SKM-1 treated with dmso at 0.1 percent for 144 hours (cell line): ENCODE measurements around the gene ZNF22.

Experiments
- DNase-seq: peaks from one replicate; lab custom pipeline; 2025; ENCODE audit not compliant: unreplicated experiment; lab: John Stamatoyannopoulos, UW

Gene ZNF22

DNA sequence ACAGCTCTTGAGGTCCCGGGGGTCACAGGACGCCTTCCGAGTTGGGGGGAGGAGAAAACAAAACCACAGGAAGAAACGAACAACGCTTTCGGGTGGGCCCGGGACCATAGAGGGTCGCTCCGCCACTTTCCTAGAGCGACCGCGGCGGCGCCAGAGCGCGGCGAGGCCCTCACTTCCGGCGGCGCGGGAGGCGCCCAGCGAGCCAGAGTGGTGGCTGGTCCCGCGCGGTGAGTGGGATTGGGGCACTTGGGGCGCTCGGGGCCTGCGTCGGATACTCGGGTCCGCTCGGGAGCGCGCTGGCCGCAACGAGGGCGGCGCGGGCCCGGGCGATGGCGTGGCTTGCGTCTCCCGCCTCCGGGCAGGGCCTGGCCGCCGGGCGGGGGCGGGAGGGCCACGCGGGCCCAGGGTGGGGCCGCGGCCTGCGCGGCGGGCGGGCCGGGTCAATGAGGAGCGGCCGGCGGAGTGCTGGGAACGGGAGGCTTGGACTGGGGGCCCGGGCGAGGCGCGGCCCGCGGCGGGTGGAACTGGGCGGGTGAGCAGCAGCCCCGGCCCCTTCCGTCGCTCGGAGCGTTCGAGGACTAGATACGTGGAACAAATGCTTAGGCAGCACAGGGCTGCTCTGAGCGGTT is at the start of gene ZNF22:
TSS of gene ZNF22 (plus strand) at position 172 of the 629 bp plus-strand sequence. CDS start 2,446 bp downstream, outside the sequence.
- peak; percentile 48 for DNase-seq

DNA sequence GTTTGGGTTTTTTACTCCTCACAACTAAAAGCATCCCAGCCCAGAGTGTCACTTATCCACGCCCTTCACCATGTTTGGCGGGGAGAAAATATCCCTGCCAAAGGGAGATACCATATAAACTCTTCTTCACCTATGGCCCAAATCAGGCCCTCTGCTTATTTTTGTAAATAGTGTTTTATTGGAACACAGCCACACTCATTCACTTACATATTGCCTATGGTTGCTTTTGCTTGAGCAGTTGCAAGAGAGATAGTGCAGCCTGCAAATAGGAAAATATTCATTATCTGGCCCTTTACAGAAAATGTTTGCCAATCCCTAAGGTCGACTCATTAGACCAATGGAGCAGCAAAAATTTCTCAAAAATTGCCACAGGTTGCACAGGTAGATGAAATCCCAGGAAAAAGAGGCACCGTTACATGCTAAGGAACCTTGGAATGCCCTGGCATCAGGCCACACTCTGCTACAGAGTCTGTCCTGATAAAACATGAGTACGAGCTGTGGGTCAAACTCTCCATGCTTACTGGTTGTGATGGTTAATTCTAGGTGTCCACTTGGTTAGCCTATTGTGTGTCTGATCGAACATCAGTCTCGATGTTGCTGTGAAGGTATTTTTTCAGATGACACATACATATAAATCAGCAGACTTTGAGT is 49.0 kb upstream of the ZNF22 start:
- no peak for DNase-seq

DNA sequence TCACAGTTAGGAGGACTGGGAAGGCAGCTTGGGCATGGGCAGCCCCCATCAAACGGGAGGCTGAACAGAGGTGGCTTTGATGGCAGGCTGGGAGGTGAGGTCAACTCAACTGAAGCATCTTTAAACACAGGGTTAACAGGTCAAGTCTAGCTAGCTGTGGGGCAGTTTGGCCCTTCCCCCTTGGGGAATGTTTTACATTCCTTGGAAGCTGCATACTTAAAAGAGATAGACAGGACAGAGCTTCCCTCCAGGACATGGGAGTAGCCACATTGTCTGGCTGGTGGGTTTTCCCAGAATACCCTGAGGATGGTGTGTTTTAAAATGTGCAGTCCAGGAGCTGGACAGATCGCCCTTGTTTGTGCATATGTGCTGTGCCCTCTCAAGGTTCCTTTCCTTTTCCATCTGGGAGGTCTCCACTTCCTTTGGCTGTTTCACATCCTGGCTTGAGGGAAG is 47.9 kb upstream of the ZNF22 start:
- DNase-seq, result no peak

DNA sequence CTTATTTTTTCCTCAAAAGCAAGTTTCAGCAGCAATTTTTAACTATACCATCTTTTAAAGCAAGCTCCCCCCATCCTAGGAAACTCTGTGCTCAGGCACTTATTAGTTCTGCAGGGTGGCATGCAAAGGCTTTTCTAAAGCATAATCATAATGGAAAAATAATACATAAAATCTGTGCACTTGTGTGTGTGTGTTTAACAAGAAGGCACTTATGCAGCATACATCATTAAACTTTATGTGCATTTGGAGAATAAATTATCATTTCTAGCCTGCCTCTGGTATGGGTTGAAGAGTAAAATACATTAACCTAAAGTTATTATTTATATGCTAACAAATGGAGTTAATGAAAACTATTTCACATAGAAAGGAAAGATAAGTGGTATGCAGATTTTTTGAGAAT is 46.7 kb upstream of the ZNF22 start:
- DNase-seq, result no peak

DNA sequence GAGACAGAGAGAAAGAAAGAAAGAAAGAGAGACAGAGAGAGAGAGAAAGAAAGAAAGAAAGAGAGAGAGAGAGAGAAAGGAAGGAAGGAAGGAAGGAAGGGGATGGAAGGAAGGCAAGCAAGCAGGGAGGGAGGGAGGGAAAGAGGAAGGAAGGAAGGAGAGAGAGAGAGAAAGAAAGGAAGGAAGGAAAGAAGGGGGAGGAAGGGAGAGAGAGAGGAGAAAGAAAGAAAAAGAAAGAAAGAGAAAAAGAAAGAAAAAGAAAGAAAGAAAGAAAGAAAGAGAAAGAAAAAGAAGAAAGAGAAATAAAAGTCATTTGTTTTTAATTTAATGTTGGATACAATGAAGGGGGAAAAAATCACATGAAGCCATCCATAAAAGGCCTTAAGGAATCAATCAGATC is 45.8 kb upstream of the ZNF22 start:
- DNase-seq, result no peak

DNA sequence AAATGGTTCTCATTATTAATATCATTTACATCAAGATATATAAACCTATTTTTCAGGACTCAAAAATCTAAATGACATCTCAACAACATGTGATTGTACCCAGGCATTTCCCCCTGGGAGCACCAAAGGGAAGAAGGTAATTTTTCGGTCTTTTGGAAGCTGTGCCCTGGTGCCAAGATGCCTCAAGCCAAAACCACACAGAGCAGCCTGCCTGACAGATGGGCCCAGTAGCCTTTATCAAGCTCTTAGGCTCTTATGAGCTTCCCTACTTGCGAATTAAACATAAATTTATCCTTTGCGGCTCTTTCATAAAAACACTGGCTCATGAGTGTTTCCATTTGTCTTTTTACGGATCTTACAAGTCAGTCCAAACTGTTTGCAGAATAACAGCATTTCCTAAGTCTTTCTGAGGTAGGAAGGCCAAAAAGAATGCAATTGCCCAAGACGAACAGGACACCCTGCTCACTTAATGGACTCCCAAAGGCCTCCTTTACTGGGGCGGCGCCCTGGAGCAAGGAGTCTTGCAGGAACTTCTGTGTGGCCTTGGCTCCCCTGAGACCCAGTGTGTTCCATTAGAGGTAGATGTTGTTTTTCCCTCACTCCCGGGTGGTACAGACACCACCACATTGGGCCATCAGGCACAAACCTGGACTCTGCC is 45.2 kb upstream of the ZNF22 start:
- DNase-seq, result no peak

DNA sequence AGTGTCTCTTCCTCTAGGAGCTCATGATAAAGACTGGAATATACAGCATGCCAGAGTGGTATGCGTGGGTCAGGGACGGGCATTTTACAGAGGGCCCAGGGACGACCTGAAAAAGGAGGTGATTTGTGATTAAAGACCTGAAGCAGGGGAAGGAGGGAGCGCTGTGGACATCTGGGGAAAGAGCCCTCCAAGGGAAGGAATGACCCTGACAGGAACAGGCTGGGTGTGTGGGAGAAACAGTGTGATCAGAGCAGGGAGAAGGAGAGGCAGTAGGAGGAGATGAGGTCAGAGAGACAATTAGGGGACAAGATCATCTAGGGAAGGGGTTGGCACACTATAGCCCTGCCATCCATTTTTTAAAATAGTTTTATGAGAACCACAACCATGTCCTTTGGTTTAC is 44.5 kb upstream of the ZNF22 start:
- DNase-seq, result no peak

DNA sequence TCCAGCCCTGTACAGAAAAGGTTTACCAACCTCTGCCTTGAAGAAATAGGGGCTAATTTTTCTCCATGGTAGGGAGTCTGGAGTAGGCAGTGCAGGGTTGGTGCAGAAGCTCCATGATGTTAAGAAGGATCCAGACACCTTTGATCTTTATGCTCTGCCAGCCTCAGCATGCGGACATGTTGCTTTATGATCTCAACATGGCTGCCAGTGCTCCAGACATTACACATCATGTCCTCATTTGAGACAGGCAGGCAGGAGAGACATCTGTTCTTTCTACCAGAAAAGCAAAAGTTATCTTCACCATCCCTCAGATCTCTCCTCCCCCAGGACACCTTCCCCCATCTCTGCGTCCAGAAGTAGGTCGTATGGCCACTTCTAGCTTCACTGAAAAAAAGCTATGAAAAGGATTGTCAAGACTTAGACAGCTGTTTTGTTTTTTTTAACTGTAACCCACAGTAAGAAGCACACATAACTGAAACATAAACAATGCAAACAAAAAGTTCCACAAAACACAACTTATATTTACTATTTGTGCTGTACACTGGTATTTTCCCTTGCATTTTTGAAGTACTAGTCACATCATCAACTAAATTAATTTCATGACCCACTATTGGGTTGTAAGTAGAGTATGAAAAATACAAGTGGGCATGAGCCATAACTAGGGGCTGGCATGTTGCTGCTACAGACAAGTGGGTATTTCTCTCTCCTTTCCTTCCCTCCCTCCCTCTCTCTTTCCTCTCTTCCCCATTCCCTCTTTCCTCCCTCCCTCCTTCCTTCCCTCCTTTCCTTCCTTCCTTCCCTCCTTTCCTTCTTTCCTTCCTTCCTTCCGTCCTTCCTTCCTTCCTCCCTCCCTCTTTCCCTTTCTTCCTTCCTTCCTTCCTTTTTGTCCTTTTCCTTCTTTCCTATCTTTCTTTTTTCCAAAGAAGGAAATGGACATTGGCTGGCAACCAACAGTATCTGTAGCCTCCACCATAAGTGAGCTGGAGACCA is 43.7 kb upstream of the ZNF22 start:
- no peak for DNase-seq

DNA sequence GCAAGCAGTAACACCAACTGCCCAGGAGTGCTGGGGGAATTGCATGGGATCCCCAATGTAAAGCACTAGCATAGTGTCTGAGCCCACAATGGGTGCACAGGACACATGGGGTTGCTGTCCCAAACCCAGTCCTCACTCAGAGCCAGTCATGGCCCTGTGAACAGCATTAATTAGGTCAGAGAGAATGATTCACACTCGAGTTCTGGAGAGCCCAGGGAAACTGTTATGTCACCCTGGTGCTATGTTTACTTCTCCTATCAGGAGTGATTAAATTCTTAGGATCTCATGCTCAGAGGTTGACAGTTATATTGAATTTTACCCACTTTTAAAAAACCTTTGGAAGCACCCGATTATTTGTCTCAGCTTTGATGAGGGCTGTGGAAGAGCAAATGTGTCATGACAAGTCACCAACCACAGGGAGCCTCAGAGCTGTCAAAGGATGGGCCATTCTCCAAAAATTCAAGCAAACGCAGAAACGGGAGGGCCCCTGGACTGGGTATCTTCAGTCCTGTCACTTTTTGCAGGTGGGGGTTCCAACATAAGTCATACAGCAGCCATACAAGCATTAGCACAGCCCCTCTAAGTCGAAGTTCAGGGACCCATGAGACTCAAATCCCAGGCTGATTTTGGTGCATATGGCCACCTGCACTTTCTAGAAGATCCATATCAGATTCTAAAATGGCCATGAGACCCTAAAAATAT is 42.4 kb upstream of the ZNF22 start:
- no peak for DNase-seq

DNA sequence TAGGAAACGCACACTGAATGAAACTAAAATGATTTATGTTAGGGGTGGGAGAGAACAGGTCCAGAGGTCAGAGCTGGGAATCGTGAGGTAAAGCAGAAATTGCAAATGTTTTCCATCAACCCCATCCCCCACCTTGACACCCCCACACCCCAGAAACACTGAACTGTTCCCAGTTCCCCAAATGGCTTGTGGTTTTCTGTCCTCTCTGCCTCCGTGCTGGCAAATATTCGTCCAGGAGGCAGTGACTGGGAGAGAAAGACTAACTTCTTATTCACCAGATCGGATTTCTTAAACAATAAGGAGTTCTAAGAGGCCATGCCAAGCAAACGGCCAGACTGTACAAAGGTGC is 41.9 kb upstream of the ZNF22 start:
- no peak for DNase-seq

DNA sequence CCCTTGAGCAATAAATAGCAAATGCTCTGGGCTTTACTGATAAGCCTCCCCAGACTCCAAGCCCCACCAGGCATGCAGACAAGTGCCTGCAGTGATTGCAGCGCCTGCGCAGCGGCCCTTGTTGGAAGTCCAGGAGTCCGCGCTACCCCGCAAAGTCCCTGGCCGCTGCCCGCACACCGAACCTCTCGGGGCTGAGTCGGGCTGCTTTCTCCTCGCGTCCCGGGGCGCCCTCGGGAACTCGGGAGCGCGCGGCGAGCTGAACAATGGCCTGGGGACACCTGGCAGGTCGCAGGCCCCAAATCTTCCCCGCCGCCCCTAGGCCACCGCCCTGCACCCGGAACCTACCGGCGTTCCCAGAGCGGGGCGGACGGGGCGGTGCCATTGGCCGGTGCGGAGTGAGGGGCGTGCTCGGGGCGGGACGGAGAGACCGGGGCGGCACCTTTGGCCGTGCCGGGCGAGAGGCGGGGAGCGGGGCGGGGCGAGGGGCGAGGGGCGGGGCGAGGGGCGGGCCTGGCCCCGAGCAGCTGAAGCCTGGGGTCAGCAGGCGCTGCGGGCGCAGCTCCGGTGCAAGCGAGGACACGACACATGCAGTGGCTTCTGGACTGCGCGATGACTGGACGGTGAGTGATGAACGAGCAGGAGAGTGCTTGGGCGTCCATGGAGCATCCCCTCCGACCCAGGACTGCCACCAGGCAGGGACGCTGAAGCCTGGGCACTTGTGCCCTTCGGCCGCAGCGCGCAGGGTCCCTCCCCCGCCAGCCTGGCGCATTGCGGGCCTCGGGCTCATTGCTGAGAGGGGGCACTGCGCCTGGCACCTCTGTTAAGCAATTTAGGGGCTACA is 41.3 kb upstream of the ZNF22 start, which contains the start of gene RASSF4:
TSS of gene RASSF4 (plus strand) at position 556 of the 841 bp plus-strand sequence. CDS start 10,401 bp downstream, outside the sequence.
- DNase-seq, result peak; percentile 85

DNA sequence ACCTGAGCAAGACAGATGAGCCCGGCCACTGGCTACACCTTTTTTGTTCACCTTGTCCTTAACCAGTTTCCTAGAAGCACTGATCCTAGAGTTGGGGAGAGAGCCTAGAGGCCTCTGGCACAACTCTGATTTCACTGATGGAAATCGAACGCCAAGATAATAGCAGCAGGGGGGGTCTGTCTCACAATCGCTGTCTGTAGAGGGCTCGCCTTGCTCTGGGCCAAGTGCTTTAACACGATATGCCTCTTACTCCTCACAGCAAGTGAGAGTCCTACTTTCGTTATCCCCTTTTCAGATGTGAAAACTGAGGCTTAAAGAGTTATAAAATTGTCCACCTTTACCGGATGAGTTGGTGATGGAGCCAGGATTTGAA is 40.6 kb upstream of the ZNF22 start:
- no peak for DNase-seq

DNA sequence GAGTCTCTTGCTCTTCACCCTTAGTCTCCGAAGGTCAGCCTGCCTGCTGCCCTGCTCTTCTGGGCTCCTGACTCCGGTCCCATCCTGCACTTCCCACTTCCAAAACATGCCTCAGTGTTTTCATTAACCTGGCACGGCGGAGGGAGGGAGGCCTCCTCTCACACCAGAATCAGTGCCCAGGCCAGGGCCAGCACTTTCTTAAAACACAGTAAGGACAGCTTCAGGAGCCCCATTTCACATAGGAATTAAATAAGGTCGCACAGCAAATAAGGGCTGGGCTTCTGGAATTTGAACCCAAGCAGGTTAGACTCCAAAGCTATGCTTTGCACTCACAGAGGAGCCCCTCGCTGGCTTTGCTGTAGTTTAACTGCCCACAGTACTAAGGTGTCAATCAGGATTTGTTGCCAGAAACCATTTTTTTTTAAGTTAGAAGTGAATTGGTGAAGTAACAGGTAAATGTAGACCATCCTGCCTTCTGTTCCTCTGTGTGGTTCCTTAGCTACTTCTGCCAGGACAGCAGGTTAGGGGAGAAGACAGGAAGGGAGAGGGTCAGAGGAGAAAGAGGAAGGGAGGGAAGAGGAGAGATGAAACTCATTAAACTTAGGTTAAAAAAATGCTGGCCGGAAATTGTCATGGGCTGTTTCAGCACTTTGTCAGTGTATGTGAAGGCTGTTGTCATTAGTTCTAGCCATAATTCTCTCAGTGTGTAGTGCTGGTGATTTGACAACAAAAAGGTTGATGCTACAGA is 40.1 kb upstream of the ZNF22 start:
- DNase-seq, result no peak

DNA sequence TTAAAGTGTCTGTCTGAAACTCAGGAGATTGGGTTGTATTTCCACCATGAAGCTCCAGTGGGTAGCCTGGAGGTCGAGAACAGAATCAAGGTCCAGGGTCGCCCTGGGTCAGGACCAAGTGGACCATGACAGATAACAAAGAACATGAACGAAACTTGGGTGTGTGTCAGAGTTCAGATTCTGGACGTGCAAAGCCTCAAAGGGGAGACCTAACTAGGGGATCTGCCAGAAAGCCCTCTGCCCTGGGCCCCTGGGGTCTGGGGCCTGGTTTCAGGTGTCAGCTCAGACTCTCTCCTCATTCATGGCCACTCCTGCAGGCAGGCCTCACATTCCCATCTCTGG is 39.5 kb upstream of the ZNF22 start:
- DNase-seq, result no peak

DNA sequence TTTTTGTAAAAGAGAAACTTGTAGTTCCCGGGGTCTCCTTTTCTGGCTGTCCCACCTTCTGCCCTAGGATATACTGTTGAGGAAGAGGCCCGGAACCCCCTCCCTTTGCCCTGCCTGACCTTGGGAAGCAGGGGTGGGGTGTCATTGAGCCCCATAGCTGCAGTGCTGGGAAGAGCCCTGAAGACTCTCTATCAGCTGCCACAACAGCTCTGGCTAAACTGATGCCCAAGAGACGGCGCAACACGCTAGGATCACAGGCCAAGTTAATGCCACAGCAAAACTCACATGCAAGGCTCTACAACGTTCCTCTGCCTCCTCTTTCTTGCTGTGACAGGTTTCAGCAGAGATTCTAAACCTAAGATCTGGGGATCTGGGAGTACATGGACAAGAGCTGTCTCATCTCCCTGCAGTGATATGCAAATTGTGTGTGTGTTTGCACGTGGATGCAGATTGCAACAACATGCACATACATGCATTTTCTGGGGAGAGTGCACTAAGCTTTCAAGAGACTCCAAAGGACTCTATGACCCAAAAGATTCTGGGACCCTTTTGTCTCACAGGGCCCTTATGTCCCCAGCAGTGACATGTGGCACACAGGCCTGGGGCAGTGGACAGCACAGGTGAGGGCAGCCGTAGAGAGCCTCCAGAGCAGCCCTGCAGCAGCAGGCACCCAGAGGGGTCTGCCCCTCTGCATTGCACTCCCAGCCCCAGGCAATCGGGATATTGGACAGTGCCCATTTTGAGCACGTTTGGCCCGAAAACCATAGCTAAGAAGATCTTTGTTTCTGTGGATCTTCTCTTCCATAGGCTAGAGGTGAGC is 38.6 kb upstream of the ZNF22 start:
- DNase-seq, result no peak

DNA sequence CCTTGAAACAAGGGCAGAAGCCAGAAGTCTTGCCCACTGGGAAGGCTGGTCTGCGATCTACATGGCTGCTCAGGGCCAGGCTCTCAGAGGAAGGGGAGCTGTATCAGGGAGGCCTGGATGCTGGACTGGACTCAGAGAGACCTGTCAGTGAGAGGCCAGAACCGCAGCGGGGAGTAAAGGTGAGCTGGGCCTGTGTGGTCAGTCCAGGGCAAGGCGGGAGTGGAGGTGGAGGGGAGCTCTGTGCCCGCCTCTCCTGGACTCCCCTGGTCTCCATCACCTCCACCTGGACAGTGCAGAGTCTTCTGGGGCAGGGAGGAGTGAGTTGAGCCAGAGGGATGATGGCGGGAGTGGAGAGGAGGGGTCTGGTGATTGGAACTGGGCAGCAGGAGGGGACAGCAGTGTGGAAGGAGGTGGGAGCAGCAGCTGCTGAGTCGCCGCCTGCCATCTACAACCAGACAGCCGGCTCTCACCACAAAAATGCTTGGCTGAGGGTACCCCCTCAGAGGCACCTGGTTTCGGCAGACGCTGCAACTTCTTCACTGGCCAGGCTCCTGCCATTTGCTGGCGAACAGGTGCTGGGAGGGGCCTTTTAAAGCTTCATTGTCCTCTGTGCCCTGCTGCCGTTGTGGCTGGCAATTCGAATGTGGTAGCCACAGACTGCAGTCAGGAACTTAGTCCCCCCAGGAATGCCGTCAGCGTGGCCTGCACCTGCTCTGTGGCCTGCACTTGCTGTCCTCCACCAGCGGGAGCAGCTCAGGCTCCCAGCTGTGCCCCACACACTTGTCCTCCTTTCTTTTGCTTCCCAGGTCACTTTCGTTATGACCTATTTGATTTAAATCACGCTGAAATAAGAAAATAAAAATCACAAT is 37.6 kb upstream of the ZNF22 start:
- DNase-seq, result peak; percentile 25
